GM12872 (cell line): ENCODE measurements around the gene SALL4.

ENCODE experiments used
- CTCF ChIP-seq: IDR thresholded peaks from 3 replicates; pipeline ENCODE4 v1.5.1; 2011; ENCODE audit warnings: low read depth, mild to moderate bottlenecking, low read length, moderate library complexity; ENCODE audit not compliant: insufficient read depth

SALL4 gene

GRCh38 chr20:51791626-51792025, 10.7 kb downstream of the SALL4 start:
- TF ChIP-seq CTCF, result no peak

- no peak for TF ChIP-seq CTCF
Observed at GRCh38 chr20:51790256-51790655, 12.1 kb downstream of the SALL4 start.

GRCh38 chr20:51789434-51789833, 12.9 kb downstream of the SALL4 start:
- no peak for TF ChIP-seq CTCF

- no peak for TF ChIP-seq CTCF
Observed at GRCh38 chr20:51788822-51789221, 13.5 kb downstream of the SALL4 start.

GRCh38 chr20:51784299-51784698, 18.0 kb downstream of the SALL4 start:
- TF ChIP-seq CTCF, result no peak

- TF ChIP-seq CTCF, result no peak
Observed at GRCh38 chr20:51775241-51775640, 27.1 kb downstream of the SALL4 start.

- no peak for TF ChIP-seq CTCF
Observed at GRCh38 chr20:51772236-51772635, 30.1 kb downstream of the SALL4 start.

- TF ChIP-seq CTCF, result no peak
Observed at GRCh38 chr20:51769976-51770615, 32.2 kb downstream of the SALL4 start.
